Mesodermal cell (in vitro differentiated cells): ENCODE results near the gene PANK4.

Source experiments
- H3K27ac ChIP-seq: 2 replicates; pipeline ENCODE4 v1.7.0; 2013; ENCODE audit warnings: mild to moderate bottlenecking, low read depth, low read length, moderate library complexity; ENCODE audit not compliant: severe bottlenecking
- H3K36me3 ChIP-seq: 2 replicates; pipeline ENCODE4 v1.7.1; 2013; ENCODE audit warnings: mild to moderate bottlenecking, low read length, moderate library complexity; ENCODE audit not compliant: control insufficient read depth, insufficient read depth
- H3K4me1 ChIP-seq: one replicate; pipeline ENCODE4 v1.7.1; 2013; ENCODE audit warnings: mild to moderate bottlenecking, low read length; ENCODE audit not compliant: insufficient read depth, control insufficient read depth, poor library complexity, severe bottlenecking
- H3K4me3 ChIP-seq: 2 replicates; pipeline ENCODE4 v1.7.0; 2013; ENCODE audit warnings: low read length, control low read depth, mild to moderate bottlenecking; ENCODE audit not compliant: insufficient read depth, poor library complexity, severe bottlenecking; ENCODE audit errors: extremely low read depth
- H3K9me3 ChIP-seq: 2 replicates; pipeline ENCODE4 v1.7.1; 2013; ENCODE audit warnings: mild to moderate bottlenecking, low read length, moderate library complexity; ENCODE audit not compliant: control insufficient read depth
- WGBS, 2 experiments: methylation state at CpG; one replicate each; pipeline ENCODE4 v1.1.5; 2013; ENCODE audit warnings: missing lambda C conversion rate in 2 of 2; ENCODE audit not compliant: insufficient coverage in 2 of 2; 5-methylcytosine and 5-hydroxymethylcytosine counted together

Gene PANK4

GRCh38 chr1:2534687-2535441, 8.5 kb upstream of the PANK4 start:
- 50 to 51% methylated on average over 6 to 17 of the region's 18 CpGs for WGBS, 2 experiments
- H3K27ac ChIP-seq = no peak overlapping the region

GRCh38 chr1:2534315-2534686, 7.9 kb upstream of the PANK4 start:
- WGBS, 2 experiments = 72 to 80% methylated on average over 3 of the region's 7 CpGs
- Histone ChIP-seq H3K4me1 (peaks cover 34% of the 10 kb centered on the region), H3K36me3 (no peaks in the 10 kb centered on the region)

More at GRCh38 chr1:2534687-2535441, 8.5 kb upstream of the PANK4 start:
- Histone ChIP-seq H3K9me3 (no peaks in the 10 kb centered on the region), H3K36me3 (no peaks in the 10 kb centered on the region), H3K4me3 (no peak overlapping the region), H3K4me1 (peaks cover 34% of the 10 kb centered on the region)

GRCh38 chr1:2533365-2533764, 7.0 kb upstream of the PANK4 start:
- no peaks in the 10 kb centered on the region for H3K9me3 ChIP-seq
- H3K36me3 ChIP-seq = no peaks in the 10 kb centered on the region
- H3K4me3 ChIP-seq = no peak overlapping the region
- no peak overlapping the region for H3K27ac ChIP-seq
- H3K4me1 ChIP-seq = peaks cover 34% of the 10 kb centered on the region
- WGBS, 2 experiments = 80 to 90% methylated on average over 7 to 10 of the region's 11 CpGs

More at GRCh38 chr1:2534315-2534686, 7.9 kb upstream of the PANK4 start:
- Histone ChIP-seq H3K4me3 (no peak overlapping the region), H3K9me3 (no peaks in the 10 kb centered on the region), H3K27ac (no peak overlapping the region)

GRCh38 chr1:2532485-2533160, 6.2 kb upstream of the PANK4 start:
- Histone ChIP-seq H3K9me3 (no peaks in the 10 kb centered on the region), H3K27ac (no peak overlapping the region), H3K4me1 (peaks cover 34% of the 10 kb centered on the region), H3K4me3 (no peak overlapping the region), H3K36me3 (no peaks in the 10 kb centered on the region)
- 87 to 89% methylated on average over 9 to 15 of the region's 23 CpGs for WGBS, 2 experiments

GRCh38 chr1:2530513-2531361, 4.3 kb upstream of the PANK4 start:
- WGBS, 2 experiments = 41 to 44% methylated on average over 11 to 21 of the region's 30 CpGs
- Histone ChIP-seq H3K9me3 (no peaks in the 10 kb centered on the region), H3K36me3 (no peaks in the 10 kb centered on the region), H3K4me1 (peaks cover 38% of the 10 kb centered on the region), H3K27ac (no peak overlapping the region), H3K4me3 (no peak overlapping the region)

- Histone ChIP-seq H3K36me3 (peaks cover under 1% of the 10 kb centered on the region), H3K9me3 (no peaks in the 10 kb centered on the region), H3K4me1 (peaks cover 36% of the 10 kb centered on the region), H3K27ac (no peak within 1 kb of the TSS), H3K4me3 (peak within 1 kb of the TSS; percentile 27)
- WGBS, 2 experiments = 1 to 2% methylated on average over 73 to 79 of the region's 91 CpGs
Measured at GRCh38 chr1:2529784-2530512, 3.6 kb upstream of the PANK4 start, which contains the start of gene HES5. HES5 (minus strand) TSS chr1:2530263; CDS start chr1:2530164, 99 bp downstream.

GRCh38 chr1:2528966-2529783, 2.8 kb upstream of the PANK4 start:
- Histone ChIP-seq H3K27ac (no peak overlapping the region), H3K4me1 (peaks cover 36% of the 10 kb centered on the region), H3K9me3 (no peaks in the 10 kb centered on the region), H3K4me3 (no peak overlapping the region), H3K36me3 (peaks cover 2% of the 10 kb centered on the region)
- WGBS, 2 experiments = 3% methylated on average over 50 to 75 of the region's 84 CpGs

GRCh38 chr1:2528611-2528965, 2.2 kb upstream of the PANK4 start:
- Histone ChIP-seq H3K9me3 (no peaks in the 10 kb centered on the region), H3K4me3 (no peak overlapping the region), H3K4me1 (peaks cover 36% of the 10 kb centered on the region), H3K27ac (no peak overlapping the region), H3K36me3 (peaks cover 3% of the 10 kb centered on the region)
- 35 to 39% methylated on average over 6 to 10 of the region's 10 CpGs for WGBS, 2 experiments

- H3K9me3 ChIP-seq = no peaks in the 10 kb centered on the region
- H3K4me3 ChIP-seq = no peak overlapping the region
- peaks cover 9% of the 10 kb centered on the region for H3K36me3 ChIP-seq
- 87% methylated on average over 11 to 12 of the region's 12 CpGs for WGBS, 2 experiments
- H3K27ac ChIP-seq = no peak overlapping the region
- peaks cover 40% of the 10 kb centered on the region for H3K4me1 ChIP-seq
Measured at GRCh38 chr1:2528016-2528415, 1.6 kb upstream of the PANK4 start.
